HG02642 (cell line): ENCODE results near the gene MMP2.

Source experiments
- ATAC-seq: cut with Tn5 transposase; IDR thresholded peaks from one replicate; pipeline ENCODE4 v1.9.1; 2021; ENCODE audit warnings: mild to moderate bottlenecking; ENCODE audit not compliant: unreplicated experiment, poor library complexity

MMP2 gene

GRCh38 chr16:55491691-55492090, 12.7 kb downstream of the MMP2 start:
- ATAC-seq: no peak

GRCh38 chr16:55492756-55493380, 13.9 kb downstream of the MMP2 start:
- ATAC-seq: no peak

DNA sequence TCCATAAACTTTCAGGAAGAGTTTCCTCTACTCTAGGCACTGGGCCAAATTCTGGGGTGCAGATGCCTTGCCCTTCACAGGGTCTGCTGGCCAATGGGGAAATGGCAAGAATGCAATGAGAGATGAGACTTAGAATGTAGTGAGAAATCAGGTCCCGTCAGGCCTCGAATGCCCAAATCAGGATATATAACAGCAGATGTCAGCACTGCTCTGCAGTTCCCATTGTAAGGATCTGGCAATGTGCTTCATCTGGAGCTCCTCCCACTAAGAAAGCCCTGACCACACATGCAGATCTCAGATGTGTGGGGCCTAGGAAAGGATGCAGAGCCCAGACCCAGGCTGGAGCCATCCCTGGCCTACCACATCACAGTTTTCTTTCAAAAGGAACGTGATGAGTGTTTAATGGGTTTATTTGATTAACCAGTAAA, 16.0 kb downstream of the MMP2 start:
- no peak for ATAC-seq

DNA sequence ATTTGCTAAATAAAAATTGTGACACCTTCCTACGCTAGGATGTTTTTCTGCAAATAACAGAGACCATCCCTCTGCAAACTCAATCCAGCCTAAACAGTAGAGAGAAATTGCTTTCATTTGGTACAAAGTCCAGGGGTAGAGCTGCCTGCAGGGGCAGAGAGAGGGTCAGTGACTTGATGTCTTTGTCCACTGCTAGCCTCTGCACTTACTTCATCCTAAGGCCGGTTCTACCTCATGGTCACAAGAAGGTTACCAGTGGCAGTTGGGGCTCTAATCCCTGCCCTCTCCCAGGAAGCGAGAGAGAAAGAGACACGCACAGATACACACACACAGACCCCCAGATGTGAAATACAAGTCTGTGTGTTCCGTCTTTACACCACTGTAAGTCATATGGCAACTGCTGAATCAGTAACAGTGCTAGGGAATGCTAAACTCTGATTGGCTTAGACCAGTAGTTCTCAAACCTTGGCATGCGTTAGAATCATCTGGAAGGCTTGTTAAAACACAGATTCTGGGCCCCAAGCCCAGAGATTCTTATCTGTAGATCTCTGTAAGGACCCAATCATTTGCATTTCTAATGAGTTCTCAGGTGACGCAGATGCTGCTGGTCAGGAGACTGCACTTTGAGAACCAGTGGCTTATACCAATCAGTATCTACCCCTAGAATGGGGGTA, 16.8 kb downstream of the MMP2 start:
- no peak for ATAC-seq

DNA sequence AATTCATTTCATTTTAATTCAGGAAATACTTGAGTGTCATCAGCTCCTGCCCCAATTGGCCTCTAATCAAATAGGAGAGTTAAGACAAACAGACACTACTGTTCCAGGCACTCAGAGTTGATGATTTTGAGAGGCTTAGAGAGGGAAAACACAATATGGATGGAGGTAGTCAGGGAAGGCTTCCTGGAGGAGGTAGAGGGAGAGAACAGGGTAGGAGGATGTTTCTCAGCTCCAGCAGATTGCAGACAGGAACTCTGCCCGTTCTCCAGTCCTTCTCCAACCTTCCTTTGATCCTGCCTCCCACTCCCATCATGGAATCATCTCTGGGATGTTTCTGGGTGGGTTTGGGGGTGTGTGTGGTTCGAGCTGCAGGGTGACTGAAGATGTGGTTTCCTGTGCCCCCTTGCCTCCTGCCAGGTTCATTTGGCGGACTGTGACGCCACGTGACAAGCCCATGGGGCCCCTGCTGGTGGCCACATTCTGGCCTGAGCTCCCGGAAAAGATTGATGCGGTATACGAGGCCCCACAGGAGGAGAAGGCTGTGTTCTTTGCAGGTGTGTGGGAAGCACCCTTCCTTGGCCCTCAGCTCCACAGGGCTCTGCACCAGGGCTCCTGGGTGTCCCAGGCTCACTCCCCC, 17.6 kb downstream of the MMP2 start:
- no peak for ATAC-seq

DNA sequence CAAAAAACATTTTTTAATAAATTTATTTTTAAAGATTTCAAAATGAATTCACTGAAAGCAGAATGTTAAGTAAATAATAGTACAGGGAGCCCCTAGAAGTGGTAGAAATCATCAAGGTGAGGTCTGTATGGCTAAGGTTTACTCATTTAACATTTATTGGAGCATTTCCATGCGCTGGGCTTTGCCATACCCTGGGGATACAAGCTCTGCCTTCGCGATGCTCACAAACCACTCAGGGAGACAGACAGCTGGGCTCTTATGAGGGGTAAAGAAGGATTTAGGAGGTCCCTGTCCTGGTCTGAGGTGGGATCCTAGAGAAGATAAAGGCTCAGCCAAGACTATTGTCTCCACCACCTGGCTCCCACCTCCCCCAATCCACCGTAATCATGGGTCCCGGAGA, 18.6 kb downstream of the MMP2 start:
- ATAC-seq: no peak

DNA sequence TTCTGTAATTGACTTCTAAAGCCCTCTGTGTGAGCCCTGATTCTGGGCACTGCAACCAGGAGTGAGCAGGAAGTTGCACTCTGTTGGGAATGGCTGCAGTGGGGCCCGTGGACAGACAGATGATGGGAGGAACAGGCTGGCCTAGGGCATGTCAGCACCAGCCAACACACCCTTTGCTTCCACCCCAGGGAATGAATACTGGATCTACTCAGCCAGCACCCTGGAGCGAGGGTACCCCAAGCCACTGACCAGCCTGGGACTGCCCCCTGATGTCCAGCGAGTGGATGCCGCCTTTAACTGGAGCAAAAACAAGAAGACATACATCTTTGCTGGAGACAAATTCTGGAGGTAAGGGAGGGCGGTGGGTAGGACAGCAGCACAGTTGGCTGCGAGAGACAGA, 19.1 kb downstream of the MMP2 start:
- no peak for ATAC-seq

DNA sequence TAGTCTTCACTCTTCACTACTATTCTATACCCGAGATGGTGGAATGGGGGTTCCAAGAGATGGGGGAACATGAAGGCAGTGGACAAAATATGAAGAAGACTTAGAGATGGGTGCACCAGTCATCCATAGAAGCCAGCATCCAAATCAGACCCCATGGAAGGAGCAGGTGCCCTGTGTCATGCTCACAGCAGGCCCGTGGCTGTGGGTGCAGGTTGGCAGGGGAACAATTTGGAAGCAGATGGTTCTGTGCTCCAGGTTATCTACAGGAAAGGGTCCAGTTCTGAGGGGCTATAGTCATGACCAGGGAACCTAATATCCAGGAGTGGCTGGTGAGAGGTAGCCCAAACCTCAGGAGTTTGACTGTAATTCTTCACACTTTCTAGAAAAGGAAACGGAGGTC, 20.3 kb downstream of the MMP2 start:
- ATAC-seq: no peak

DNA sequence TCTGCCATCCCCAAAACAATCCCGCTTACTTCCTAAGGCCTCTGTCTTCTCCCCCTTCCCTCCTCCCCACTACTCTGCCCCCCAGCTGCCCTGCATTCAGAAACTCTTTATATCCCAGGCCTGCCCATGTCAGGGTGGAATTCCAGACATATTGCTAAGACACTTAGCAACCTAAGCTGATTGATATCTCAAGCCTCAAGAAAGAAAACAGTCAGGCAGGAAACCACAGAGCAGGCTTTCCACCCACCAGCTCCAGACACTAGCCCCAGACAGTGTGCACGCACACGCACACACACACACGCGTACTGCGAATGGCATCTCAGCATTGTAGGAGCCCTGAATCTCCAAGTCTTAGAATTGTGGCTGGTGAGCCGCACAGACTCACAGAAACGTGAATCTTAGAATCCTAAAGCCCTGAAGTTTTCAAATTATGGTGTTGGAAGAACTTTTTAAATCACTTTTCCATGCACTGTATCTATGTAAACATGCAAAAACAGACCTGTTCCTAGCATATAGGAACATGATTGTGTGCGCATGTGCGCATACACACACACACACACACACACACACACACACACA, 21.0 kb downstream of the MMP2 start:
- no peak for ATAC-seq

DNA sequence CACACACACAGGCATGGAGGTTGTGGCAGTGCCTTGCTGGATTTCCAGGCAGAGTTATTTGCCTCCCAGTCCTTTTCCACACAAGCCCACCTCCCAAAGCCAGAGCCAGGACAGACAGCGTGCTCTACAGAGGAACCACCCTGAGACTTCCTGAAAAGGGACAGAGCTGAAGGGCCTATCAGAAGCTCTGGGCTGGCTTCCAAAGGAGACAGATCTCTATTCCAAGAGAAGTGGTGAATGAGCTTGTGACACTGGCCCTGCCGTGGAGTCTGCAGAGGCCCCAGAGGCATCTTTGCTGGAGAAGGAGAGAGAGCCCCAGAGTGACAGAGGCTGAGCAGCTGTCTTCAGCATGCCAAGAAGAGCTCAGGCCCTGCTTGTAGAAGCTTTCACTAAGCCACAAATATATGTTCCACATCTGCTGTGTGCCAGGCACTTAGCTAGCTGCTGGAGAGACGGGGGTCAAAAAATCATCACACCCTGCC, 21.6 kb downstream of the MMP2 start:
- ATAC-seq: no peak

DNA sequence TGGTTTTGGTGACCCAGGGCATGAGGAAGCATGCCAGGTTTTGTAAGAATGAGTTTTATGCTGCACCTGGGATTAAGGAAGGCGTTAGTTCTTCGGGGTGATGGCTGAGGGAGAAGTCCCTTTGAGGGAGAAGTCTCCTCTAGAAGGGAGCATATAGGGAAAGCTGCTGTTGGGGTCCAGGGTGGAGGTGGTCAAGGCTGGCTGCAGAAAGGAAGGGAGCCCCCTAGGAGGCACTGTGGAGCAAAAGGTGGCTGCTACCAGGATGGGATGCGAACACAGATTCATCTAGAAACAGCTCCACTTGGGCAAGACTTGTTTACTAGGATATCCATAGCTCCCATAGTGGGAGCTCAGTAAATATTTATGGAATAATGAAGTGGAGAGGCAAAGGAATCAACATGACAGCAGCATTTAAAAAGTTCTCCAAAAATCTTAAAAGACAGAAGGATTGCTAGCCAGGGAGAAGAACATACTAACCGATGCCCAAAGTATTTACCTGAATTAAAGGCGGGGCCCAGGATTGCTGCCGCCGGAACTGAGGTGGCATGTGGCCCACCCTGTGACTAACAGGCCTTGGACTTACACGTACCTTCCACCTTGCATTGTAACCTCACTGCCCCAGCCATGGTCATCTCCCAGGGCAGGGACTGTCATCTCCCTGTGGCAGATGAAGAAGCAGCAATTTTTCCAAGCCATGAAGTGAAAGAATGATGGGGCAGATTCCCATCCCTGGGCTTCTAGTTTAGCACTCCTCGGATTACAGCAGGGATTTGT, 22.7 kb downstream of the MMP2 start:
- no peak for ATAC-seq

DNA sequence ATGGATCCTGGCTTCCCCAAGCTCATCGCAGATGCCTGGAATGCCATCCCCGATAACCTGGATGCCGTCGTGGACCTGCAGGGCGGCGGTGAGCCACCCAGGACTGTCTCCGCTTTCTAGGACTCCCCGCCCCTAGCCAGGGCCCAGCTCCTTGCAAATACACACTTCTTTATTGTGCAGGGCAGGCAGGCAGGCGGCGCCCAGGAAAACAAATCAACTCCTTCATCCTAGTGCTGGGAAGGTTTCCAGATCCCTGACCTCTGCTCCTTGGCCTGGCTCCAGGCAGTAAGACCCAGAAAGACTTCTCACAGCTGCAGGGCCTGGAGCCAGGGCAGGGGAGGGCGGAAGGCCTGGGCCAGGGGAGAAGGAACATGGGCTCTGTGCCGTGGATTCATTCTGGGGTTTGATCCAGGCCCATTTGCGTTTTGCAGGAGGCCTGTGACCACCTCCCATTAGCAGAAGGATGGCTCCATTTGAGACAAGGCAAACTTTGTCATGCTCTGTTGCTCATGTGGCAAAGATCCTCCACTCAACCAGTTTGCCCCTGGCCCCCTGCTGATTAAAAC, 23.9 kb downstream of the MMP2 start:
- no peak for ATAC-seq

DNA sequence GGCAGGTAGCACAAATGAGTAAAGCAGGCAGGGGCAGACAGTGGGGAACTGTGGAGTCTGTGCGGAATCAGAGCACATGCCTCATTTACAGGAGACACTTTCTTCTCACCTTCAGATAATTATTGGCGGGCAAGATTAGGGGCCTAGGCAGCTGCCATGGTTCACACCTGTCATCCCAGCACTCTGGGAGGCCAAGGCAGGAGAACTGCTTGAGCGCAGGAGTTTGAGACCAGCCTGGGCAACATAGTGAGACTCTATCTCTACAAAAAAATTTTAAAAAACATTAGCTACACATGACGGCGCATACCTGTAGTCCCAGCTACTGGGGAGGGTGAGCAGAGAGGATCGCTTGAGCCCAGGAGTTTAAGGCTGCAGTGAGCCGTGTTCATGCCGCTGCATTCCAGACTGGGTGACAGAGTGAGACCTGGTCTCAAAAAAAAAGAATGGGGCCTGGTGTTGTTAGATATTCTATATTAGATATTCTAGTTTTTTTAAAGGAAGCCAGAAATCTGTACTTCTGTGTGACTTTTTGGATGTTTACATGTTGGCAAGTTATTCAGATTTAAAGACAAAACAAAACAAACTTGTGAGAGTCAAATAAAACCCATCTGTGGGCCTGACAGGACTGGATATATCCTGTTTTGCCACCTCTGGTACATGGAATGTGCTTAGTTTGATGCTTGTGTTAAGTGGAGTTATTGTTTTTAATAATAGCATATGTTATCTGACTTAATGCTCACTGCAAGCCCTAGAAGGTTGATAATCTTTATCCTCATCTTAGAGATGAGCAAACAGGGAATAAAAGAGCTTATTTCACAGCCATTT, 24.9 kb downstream of the MMP2 start:
- no peak for ATAC-seq

DNA sequence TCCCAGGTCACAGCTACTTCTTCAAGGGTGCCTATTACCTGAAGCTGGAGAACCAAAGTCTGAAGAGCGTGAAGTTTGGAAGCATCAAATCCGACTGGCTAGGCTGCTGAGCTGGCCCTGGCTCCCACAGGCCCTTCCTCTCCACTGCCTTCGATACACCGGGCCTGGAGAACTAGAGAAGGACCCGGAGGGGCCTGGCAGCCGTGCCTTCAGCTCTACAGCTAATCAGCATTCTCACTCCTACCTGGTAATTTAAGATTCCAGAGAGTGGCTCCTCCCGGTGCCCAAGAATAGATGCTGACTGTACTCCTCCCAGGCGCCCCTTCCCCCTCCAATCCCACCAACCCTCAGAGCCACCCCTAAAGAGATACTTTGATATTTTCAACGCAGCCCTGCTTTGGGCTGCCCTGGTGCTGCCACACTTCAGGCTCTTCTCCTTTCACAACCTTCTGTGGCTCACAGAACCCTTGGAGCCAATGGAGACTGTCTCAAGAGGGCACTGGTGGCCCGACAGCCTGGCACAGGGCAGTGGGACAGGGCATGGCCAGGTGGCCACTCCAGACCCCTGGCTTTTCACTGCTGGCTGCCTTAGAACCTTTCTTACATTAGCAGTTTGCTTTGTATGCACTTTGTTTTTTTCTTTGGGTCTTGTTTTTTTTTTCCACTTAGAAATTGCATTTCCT, 26.5 kb downstream of the MMP2 start:
- ATAC-seq: no peak

- ATAC-seq: no peak
Measured at GRCh38 chr16:55506083-55506482, 27.1 kb downstream of the MMP2 start.

DNA sequence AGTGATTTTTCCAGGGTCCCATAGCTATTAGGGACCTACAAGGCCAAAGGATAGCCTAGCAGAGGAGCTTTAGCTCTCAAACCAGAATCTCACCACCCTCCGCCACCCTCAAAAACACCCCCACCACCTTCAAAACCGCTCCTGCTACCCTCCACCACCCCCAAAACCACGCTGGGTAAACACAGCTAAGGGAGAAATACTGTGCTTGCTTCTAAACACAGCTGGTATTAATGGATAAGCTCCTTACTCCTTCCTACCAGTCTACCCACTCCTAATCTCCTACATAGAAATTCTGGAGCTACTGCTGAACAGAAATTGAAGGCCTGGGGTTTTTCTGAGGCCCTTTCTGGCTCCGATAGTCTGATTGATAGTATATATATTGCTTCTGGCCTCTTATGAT, 27.7 kb downstream of the MMP2 start:
- no peak for ATAC-seq

- no peak for ATAC-seq
Measured at GRCh38 chr16:55508271-55508921, 29.4 kb downstream of the MMP2 start.
